ENCODE results near the gene PARP4. TPM values are rescaled to one million over a fixed set of nuclear protein-coding genes. Genes with fewer than 3 reads are reported as not detected.
"Not testable (repeated sequence)": the region's sequence is repeated elsewhere in the genome, so short reads cannot be mapped to it uniquely, and the experiment has no call there.

The PARP4 gene
- total and polyA plus RNA-seq, 4 experiments from 2014 or later, result 51.0 to 92.9 (median 77.7) TPM

DNA sequence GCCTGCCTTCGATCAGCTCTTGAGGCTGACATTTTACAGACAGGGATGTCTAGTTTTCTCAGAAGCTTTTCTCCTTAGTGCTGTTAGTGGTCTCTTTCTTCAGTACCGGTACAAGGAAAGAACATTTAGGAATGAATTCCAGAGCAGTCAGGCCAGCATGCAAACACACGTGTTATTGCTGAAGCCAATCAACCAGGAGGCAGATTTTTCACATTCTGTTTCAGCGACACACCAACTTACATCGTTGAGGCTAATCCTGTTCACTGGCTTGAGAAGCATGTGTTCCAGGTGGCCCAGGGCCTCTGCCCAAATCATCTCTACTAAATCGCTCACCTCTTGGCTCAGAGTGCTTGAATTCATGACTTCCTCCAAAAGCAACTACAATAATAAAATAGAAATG lies 19.2 kb downstream of the PARP4 start:
- POLR2A ChIA-PET (ENCODE audit: partially characterized antibody), result no interaction called here
- no peaks in the 10 kb centered on the region for H3K9me3 Mint-ChIP-seq
- H3K27ac Mint-ChIP-seq, result no peak overlapping the region

GRCh38 chr13:24491845-24492244 lies 20.7 kb downstream of the PARP4 start:
- H3K9me3 ChIP-seq (ENCODE audit: control insufficient read depth in 1 of 2, low read length in 2 of 2), result no peaks in the 10 kb centered on the region
- intact Hi-C loops (cut with micrococcal nuclease), result no loop called here
- Mint-ChIP-seq H3K9me3 (no peaks in the 10 kb centered on the region), H3K36me3 (peaks cover 84 to 87% of the 10 kb centered on the region in 2 donors), H3K4me1 (no peaks in the 10 kb centered on the region), H3K27ac (no peak overlapping the region), H3K27me3 (no peaks in the 10 kb centered on the region), H3K4me3 (no peak overlapping the region)
- ChIA-PET CTCF (ENCODE audit: partially characterized antibody) (no interaction called here), POLR2A (ENCODE audit: partially characterized antibody) (no interaction called here)
- no peaks in the 10 kb centered on the region for H3K27me3 ChIP-seq (ENCODE audit: insufficient read depth, low read length)
- no peak overlapping the region for H3K4me3 ChIP-seq (ENCODE audit: low read length in 2 of 2)
- H3K36me3 ChIP-seq (ENCODE audit: insufficient read depth, low read length), result peaks cover 63% of the 10 kb centered on the region
- H3K27ac ChIP-seq (ENCODE audit: low read depth, low read length), result no peak overlapping the region
- no peak for DNase-seq
- no peaks in the 10 kb centered on the region for H3K4me1 ChIP-seq (ENCODE audit: insufficient read depth, low read length)

More for the DNA sequence above, 19.2 kb downstream of the PARP4 start:
- Mint-ChIP-seq H3K4me1 (no peaks in the 10 kb centered on the region), H3K4me3 (no peak overlapping the region), H3K36me3 (peaks cover 85 to 92% of the 10 kb centered on the region in 2 donors), H3K27me3 (no peaks in the 10 kb centered on the region)
- no peaks in the 10 kb centered on the region for H3K9me3 ChIP-seq (ENCODE audit: control insufficient read depth in 1 of 2, low read length in 2 of 2)
- no peak for DNase-seq
- H3K27ac ChIP-seq (ENCODE audit: low read depth, low read length), result no peak overlapping the region
- peaks cover 74% of the 10 kb centered on the region for H3K36me3 ChIP-seq (ENCODE audit: insufficient read depth, low read length)
- no peak overlapping the region for H3K4me3 ChIP-seq (ENCODE audit: low read length in 2 of 2)
- CTCF ChIA-PET (ENCODE audit: partially characterized antibody), result no interaction called here
- no peaks in the 10 kb centered on the region for H3K4me1 ChIP-seq (ENCODE audit: insufficient read depth, low read length)
- no peaks in the 10 kb centered on the region for H3K27me3 ChIP-seq (ENCODE audit: insufficient read depth, low read length)
- intact Hi-C loops (cut with micrococcal nuclease), result no loop called here

DNA sequence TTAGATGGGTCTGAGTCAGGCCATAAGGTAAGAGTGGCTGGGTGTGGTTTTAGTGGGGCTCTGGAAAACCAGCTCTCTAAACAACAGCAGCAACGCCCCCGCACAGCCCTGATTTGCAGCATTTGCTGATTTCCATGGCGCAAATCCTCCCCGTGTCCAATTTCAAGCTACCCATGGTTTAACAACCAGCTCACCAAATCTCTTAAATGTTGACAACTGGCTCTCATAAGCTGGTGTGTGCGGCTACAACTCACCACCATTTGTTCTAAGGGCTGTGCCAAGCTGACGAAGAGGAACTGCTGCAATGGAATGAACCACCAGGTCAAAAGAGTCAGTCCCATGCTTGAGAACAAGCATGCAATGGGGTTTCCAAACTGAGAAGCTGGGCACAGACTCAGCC lies 22.9 kb downstream of the PARP4 start:
- H3K36me3 Mint-ChIP-seq, result peaks cover 75 to 83% of the 10 kb centered on the region in 2 donors

DNA sequence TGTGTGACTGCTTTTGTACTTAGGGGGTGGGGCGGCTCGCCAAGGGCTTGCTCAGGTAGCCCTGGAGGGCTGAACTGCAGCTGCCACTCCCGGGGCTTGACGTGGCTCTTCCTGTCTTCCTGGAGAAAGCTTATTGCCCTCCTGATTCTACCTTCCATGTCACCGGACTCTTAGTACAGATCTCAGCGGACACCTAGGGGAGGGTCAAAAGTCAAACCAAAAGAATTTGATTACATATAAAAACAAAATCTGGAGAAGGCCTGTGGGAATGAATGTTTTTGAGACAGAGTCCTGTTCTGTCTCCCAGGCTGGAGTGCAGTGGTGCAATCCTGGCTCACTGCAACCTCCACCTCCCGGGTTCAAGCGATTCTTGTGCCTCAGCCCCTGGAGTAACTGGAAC lies 24.5 kb downstream of the PARP4 start:
- H3K4me1 ChIP-seq (ENCODE audit: insufficient read depth, low read length); H3K9me3 ChIP-seq (ENCODE audit: control insufficient read depth in 1 of 2, low read length in 2 of 2); H3K27me3 Mint-ChIP-seq; H3K4me1 Mint-ChIP-seq; CTCF ChIA-PET (ENCODE audit: partially characterized antibody); H3K27me3 ChIP-seq (ENCODE audit: insufficient read depth, low read length); intact Hi-C loops (cut with micrococcal nuclease); H3K4me3 Mint-ChIP-seq; POLR2A ChIA-PET (ENCODE audit: partially characterized antibody); H3K4me3 ChIP-seq (ENCODE audit: low read length in 2 of 2); H3K27ac ChIP-seq (ENCODE audit: low read depth, low read length); H3K9me3 Mint-ChIP-seq; DNase-seq: not testable (repeated sequence)
- Mint-ChIP-seq H3K27ac (peak overlapping the region in 1 of 7 donors; percentile 17), H3K36me3 (peaks cover 72 to 81% of the 10 kb centered on the region in 2 donors)
- peaks cover 45% of the 10 kb centered on the region for H3K36me3 ChIP-seq (ENCODE audit: insufficient read depth, low read length)

More for the DNA sequence above, 22.9 kb downstream of the PARP4 start:
- Histone ChIP-seq H3K9me3 (ENCODE audit: control insufficient read depth in 1 of 2, low read length in 2 of 2) (no peaks in the 10 kb centered on the region), H3K27ac (ENCODE audit: low read depth, low read length) (no peak overlapping the region), H3K36me3 (ENCODE audit: insufficient read depth, low read length) (peaks cover 53% of the 10 kb centered on the region), H3K27me3 (ENCODE audit: insufficient read depth, low read length) (no peaks in the 10 kb centered on the region), H3K4me1 (ENCODE audit: insufficient read depth, low read length) (no peaks in the 10 kb centered on the region), H3K4me3 (ENCODE audit: low read length in 2 of 2) (no peak overlapping the region)
- Mint-ChIP-seq H3K27me3 (no peaks in the 10 kb centered on the region), H3K9me3 (no peaks in the 10 kb centered on the region), H3K27ac (no peak overlapping the region), H3K4me1 (no peaks in the 10 kb centered on the region), H3K4me3 (no peak overlapping the region)
- intact Hi-C loops (cut with micrococcal nuclease), result no loop called here
- ChIA-PET POLR2A (ENCODE audit: partially characterized antibody) (interaction anchor here (0.5 kb wide), 1 partner anchor 75 kb away, joined by 3 read pairs; no protein-coding TSS in a partner anchor), CTCF (ENCODE audit: partially characterized antibody) (no interaction called here)
- no peak for DNase-seq

DNA sequence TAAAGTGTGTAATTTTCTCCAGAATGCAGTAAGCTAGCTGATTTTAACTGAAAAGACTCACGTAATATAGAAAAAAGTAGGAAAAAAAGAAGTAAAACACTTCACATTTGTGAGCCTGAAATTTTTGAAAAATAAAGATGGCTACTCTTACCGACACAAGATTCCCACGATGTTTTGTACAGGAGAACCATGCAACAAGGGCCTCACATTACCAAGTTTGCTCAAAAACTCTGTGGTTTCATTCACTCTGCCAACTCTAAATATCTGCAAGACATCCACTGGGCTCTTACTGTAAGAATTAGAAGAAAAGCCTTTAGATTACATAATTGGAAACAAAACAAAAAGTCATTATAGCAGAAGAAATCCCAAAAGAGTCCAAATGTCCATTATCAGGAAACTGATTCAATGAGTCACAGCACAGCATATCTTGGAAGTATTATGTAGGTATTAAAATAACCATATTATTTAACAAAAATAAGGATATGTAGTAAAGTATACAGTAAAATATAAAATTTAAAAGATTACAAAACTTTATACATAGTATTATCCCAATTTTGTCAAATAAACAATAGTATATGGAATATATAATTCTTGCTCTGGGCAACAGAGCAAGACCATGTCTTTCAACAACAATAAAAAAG lies 26.4 kb downstream of the PARP4 start:
- CTCF ChIA-PET (ENCODE audit: partially characterized antibody); DNase-seq; H3K9me3 Mint-ChIP-seq; intact Hi-C loops (cut with micrococcal nuclease); H3K4me1 Mint-ChIP-seq; H3K4me3 Mint-ChIP-seq; H3K9me3 ChIP-seq (ENCODE audit: control insufficient read depth in 1 of 2, low read length in 2 of 2); H3K27ac ChIP-seq (ENCODE audit: low read depth, low read length); H3K4me3 ChIP-seq (ENCODE audit: low read length in 2 of 2); H3K4me1 ChIP-seq (ENCODE audit: insufficient read depth, low read length); H3K27me3 Mint-ChIP-seq; H3K27ac Mint-ChIP-seq; H3K27me3 ChIP-seq (ENCODE audit: insufficient read depth, low read length); POLR2A ChIA-PET (ENCODE audit: partially characterized antibody): not testable (repeated sequence)
- H3K36me3 ChIP-seq (ENCODE audit: insufficient read depth, low read length), result peaks cover 41% of the 10 kb centered on the region
- H3K36me3 Mint-ChIP-seq, result peaks cover 69 to 80% of the 10 kb centered on the region in 2 donors

- H3K9me3 ChIP-seq (ENCODE audit: control insufficient read depth in 1 of 2, low read length in 2 of 2), result no peaks in the 10 kb centered on the region
- no peaks in the 10 kb centered on the region for H3K27me3 Mint-ChIP-seq
These were observed 38.9 kb downstream of the PARP4 start for GRCh38 chr13:24473686-24474085.

DNA sequence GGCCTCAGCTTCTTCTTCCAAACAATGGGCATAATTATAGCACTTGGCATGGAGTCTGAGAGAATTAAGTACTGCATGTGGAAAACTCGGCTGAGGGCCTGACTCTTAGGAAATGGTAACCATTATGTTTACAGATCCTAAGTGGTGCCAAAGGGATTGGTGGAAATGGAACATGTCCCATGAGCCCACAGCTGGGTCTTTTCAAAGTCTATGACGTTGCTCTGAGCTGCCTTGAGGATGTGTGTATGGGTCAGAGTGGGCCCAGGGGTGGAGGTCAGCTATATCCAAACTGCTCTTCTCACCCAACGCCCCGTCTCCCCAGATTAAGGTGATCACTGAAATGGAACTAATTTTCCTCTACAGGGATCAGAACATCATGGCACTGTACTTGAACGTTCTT lies 40.4 kb downstream of the PARP4 start:
- peaks cover 59% of the 10 kb centered on the region for H3K36me3 ChIP-seq (ENCODE audit: insufficient read depth, low read length)
- H3K4me1 ChIP-seq (ENCODE audit: insufficient read depth, low read length); H3K9me3 ChIP-seq (ENCODE audit: control insufficient read depth in 1 of 2, low read length in 2 of 2); H3K9me3 Mint-ChIP-seq; CTCF ChIA-PET (ENCODE audit: partially characterized antibody); H3K4me3 Mint-ChIP-seq; intact Hi-C loops (cut with micrococcal nuclease); H3K27ac Mint-ChIP-seq; H3K4me3 ChIP-seq (ENCODE audit: low read length in 2 of 2); H3K27me3 ChIP-seq (ENCODE audit: insufficient read depth, low read length); H3K4me1 Mint-ChIP-seq; DNase-seq; H3K27ac ChIP-seq (ENCODE audit: low read depth, low read length); POLR2A ChIA-PET (ENCODE audit: partially characterized antibody); H3K27me3 Mint-ChIP-seq: not testable (repeated sequence)
- H3K36me3 Mint-ChIP-seq, result peaks cover 82 to 92% of the 10 kb centered on the region in 2 donors

More at GRCh38 chr13:24473686-24474085, 38.9 kb downstream of the PARP4 start:
- ChIA-PET POLR2A (ENCODE audit: partially characterized antibody) (no interaction called here), CTCF (ENCODE audit: partially characterized antibody) (no interaction called here)
- no peak overlapping the region for H3K4me3 ChIP-seq (ENCODE audit: low read length in 2 of 2)
- H3K9me3 Mint-ChIP-seq, result no peaks in the 10 kb centered on the region
- H3K4me1 Mint-ChIP-seq, result peaks cover 0 to 6% (median 0%) of the 10 kb centered on the region in 4 donors
- H3K27me3 ChIP-seq (ENCODE audit: insufficient read depth, low read length), result no peaks in the 10 kb centered on the region
- DNase-seq, result no peak
- H3K36me3 ChIP-seq (ENCODE audit: insufficient read depth, low read length), result peaks cover 54% of the 10 kb centered on the region
- peaks cover 73 to 86% of the 10 kb centered on the region in 2 donors for H3K36me3 Mint-ChIP-seq
- no peak overlapping the region for H3K27ac ChIP-seq (ENCODE audit: low read depth, low read length)
- H3K27ac Mint-ChIP-seq, result peak overlapping the region in 3 of 7 donors; percentile 10 to 57 (median 44)
- intact Hi-C loops (cut with micrococcal nuclease), result no loop called here
- H3K4me3 Mint-ChIP-seq, result no peak overlapping the region
- no peaks in the 10 kb centered on the region for H3K4me1 ChIP-seq (ENCODE audit: insufficient read depth, low read length)
